Stimulated activated CD4-positive, alpha-beta T cell treated with anti-CD3 and anti-CD28 coated beads, TNF-alpha, amount 100 ng/mL, for 48 hours (primary cell): Measurements from ENCODE around the gene ZNF85.
"Not testable (repeated sequence)": the region's sequence is repeated elsewhere in the genome, so short reads cannot be mapped to it uniquely, and the experiment has no call there.

Source experiments
- DNase-seq, 3 donors: peaks; one replicate each; pipeline ENCODE4 v3.0.0-alpha.2; 2020; ENCODE audit warnings: low read depth in 3 of 3

The ZNF85 gene

GRCh38 chr19:20923077-20923871, at the start of gene ZNF85:
Gene ZNF85 (plus strand): TSS chr19:20923251. CDS start chr19:20923401, 150 bp downstream.
- DNase-seq: peak; percentile 73 to 86 (median 73)

GRCh38 chr19:20879501-20879900, 43.5 kb upstream of the ZNF85 start:
- DNase-seq: no peak

- DNase-seq: no peak
Measured at GRCh38 chr19:20912973-20913372, 10.1 kb upstream of the ZNF85 start.

GRCh38 chr19:20925481-20925880, 2.4 kb downstream of the ZNF85 start:
- DNase-seq: no peak

GRCh38 chr19:20926796-20927195, 3.7 kb downstream of the ZNF85 start:
- DNase-seq: no peak

GRCh38 chr19:20928371-20928770, 5.3 kb downstream of the ZNF85 start:
- no peak for DNase-seq

- DNase-seq: not testable (repeated sequence)
Measured at GRCh38 chr19:20936322-20936947, 13.4 kb downstream of the ZNF85 start.

GRCh38 chr19:20952561-20953095, 29.6 kb downstream of the ZNF85 start:
- DNase-seq: not testable (repeated sequence)

- DNase-seq: no peak
Measured at GRCh38 chr19:20964798-20965197, 41.7 kb downstream of the ZNF85 start.

- DNase-seq: no peak
Measured at GRCh38 chr19:20968092-20968491, 45.0 kb downstream of the ZNF85 start.

GRCh38 chr19:20969498-20969897, 46.4 kb downstream of the ZNF85 start:
- no peak for DNase-seq

- no peak for DNase-seq
Measured at GRCh38 chr19:20969898-20970297, 46.8 kb downstream of the ZNF85 start.

GRCh38 chr19:20992788-20993187, 69.7 kb downstream of the ZNF85 start:
- not testable (repeated sequence) for DNase-seq

- DNase-seq: peak; percentile 77 to 92 (median 79)
Measured at GRCh38 chr19:20999731-21000352, 76.8 kb downstream of the ZNF85 start.
